ENCODE data around the gene KLHDC7A.

DNA sequence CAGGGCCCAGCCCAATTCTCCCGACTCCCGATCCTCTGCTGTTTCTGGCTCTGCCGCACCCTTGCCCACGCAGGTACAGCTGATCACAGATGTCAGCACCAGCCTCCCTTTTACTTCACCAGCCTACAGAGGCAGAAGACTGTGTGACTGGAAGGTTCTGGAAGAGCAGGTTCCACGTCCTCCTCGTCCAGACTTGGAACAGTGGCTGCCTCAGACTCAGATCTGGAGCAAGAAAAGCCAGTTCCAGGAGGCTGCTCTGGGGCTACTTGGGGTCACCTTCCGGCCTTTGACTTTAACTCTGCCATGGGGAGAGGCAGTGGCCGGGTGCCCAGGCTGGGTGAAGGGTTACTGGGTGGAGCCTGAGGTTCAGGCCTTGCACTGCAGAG is 16.1 kb upstream of the KLHDC7A start:
- TF ChIP-seq, protein P1, sequence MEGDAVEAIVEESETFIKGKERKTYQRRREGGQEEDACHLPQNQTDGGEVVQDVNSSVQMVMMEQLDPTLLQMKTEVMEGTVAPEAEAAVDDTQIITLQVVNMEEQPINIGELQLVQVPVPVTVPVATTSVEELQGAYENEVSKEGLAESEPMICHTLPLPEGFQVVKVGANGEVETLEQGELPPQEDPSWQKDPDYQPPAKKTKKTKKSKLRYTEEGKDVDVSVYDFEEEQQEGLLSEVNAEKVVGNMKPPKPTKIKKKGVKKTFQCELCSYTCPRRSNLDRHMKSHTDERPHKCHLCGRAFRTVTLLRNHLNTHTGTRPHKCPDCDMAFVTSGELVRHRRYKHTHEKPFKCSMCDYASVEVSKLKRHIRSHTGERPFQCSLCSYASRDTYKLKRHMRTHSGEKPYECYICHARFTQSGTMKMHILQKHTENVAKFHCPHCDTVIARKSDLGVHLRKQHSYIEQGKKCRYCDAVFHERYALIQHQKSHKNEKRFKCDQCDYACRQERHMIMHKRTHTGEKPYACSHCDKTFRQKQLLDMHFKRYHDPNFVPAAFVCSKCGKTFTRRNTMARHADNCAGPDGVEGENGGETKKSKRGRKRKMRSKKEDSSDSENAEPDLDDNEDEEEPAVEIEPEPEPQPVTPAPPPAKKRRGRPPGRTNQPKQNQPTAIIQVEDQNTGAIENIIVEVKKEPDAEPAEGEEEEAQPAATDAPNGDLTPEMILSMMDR (IDR thresholded peaks at IDR 0.05) = no peak
- TF ChIP-seq POLR2A (IDR thresholded peaks at IDR 0.05) = no peak

All from heart left ventricle (tissue), 13 donors.